ENCODE results near the gene G0S2.

G0S2 gene

DNA sequence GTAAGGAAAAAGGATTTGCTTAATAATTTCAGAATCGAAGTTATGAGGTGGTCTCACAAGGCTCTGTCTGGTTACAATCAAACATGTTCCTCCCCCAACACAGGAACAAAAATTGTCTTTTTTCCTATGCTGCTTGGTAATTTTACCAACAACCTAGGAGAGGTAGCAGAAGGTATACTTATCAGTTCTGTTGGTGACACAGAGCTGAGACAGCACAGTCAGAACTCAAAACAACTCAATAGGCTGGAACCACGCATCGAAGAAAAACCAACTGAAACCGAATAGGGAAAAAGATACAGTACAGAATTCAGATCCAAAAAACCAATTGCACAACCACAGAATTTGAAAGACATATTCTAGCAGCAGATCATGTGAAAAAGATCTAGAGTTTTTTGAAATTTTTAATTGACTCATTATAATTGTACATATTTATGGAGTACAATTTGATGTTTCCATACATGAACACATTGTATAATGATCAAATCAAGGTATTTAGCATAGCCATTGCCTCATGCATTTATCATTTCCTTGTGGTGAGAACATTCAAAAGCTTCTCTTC, 3.8 kb downstream of the G0S2 start:
- no peak for DNase-seq (ENCODE audit: low read depth)
- TF ChIP-seq, protein P1, sequence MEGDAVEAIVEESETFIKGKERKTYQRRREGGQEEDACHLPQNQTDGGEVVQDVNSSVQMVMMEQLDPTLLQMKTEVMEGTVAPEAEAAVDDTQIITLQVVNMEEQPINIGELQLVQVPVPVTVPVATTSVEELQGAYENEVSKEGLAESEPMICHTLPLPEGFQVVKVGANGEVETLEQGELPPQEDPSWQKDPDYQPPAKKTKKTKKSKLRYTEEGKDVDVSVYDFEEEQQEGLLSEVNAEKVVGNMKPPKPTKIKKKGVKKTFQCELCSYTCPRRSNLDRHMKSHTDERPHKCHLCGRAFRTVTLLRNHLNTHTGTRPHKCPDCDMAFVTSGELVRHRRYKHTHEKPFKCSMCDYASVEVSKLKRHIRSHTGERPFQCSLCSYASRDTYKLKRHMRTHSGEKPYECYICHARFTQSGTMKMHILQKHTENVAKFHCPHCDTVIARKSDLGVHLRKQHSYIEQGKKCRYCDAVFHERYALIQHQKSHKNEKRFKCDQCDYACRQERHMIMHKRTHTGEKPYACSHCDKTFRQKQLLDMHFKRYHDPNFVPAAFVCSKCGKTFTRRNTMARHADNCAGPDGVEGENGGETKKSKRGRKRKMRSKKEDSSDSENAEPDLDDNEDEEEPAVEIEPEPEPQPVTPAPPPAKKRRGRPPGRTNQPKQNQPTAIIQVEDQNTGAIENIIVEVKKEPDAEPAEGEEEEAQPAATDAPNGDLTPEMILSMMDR (conservative IDR thresholded peaks at IDR 0.05; ENCODE audit: low read depth, low read length) = no peak

DNA sequence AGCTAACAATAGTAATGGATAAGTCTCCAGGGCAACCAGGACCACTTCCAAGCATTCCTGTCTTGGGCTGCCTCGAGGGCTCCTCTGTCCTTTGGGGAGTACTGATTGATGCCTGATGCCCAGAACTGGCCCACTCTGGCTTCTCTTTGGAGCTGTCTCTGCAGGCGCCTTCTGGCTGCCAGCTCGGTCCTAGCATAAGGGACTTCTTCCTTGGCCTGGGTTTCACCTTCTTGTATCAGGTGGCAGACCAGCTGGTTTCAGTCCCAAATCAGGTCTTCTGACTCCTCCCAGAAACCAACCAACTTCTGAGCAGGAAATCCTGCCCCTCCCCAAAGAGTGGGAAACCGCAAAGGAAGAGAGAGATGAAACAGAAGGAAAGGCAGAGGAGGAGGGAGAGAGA, 10.6 kb downstream of the G0S2 start:
- no peak for DNase-seq (ENCODE audit: low read depth)
- TF ChIP-seq, protein P1 (conservative IDR thresholded peaks at IDR 0.05; ENCODE audit: low read depth, low read length) = no peak
- no peak overlapping the region for H3K4me3 ChIP-seq (ENCODE audit: low read length)

More for the DNA sequence above, 3.8 kb downstream of the G0S2 start:
- no peak overlapping the region for H3K4me3 ChIP-seq (ENCODE audit: low read length)

DNA sequence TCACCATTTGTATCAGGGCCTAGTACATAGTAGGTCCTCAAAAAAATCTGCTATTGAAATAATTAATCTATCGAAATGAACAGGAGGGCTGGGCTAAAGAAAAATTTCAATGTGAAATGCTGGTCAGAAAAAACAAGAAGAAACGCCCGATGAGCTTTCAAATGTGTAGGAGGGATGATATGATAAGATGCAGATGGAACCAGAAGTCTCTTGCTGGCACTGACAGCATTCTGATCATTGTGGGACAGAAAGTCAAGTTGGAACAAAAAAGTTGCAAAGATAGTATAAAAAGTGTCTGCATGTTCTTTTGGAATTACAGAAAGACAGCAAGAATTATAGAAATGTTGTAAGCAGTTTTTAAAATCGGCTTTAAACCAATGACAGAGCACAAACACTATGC, 11.1 kb downstream of the G0S2 start:
- no peak for DNase-seq (ENCODE audit: low read depth)
- no peak overlapping the region for H3K4me3 ChIP-seq (ENCODE audit: low read length)
- TF ChIP-seq, protein P1 (conservative IDR thresholded peaks at IDR 0.05; ENCODE audit: low read depth, low read length) = no peak

DNA sequence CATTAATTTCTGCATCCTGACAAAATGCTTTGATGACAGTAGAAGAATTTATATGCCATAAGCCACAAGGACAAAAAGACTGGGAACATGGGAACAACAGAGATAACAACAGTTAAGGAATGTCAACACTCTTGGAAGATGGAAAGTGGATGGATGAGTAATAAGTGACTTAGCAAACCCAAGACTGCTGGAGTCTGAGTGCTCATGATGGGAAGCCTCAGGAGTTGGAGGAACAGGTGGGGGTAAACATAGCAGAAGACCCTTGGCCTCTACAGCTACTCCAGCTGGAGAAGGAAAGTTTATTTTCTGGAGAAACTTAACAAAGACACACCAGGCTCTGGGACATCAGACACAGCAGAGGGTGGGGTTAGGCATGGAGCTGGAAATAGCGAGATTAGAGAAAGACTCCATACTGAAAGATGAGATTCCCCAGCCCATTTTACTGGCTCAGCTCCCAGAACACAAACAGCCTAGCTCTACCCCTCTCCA, 13.6 kb downstream of the G0S2 start:
- TF ChIP-seq, protein P1 (conservative IDR thresholded peaks at IDR 0.05; ENCODE audit: low read depth, low read length) = no peak
- no peak for DNase-seq (ENCODE audit: low read depth)
- no peak overlapping the region for H3K4me3 ChIP-seq (ENCODE audit: low read length)

DNA sequence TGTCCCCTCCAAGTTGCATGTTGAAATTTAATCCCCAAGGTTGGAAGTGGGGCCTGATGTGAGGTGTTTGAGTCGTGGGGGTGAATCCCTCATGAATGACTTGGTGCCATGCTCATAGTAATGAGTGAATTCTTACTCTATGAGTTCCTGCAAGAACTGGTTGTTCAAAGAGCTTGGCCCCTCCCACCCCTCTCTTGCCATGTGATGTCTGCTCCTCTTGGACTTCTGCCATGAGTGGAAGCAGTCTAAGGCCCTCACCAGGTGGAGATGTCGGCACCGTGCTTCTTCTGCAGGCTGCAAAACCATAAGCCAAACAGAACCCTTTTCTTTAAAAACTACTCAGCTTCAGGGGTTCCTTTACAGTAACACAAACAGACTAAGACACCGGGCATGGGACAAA, 14.3 kb downstream of the G0S2 start:
- DNase-seq (ENCODE audit: low read depth) = no peak
- no peak overlapping the region for H3K4me3 ChIP-seq (ENCODE audit: low read length)
- TF ChIP-seq, protein P1 (conservative IDR thresholded peaks at IDR 0.05; ENCODE audit: low read depth, low read length) = no peak

DNA sequence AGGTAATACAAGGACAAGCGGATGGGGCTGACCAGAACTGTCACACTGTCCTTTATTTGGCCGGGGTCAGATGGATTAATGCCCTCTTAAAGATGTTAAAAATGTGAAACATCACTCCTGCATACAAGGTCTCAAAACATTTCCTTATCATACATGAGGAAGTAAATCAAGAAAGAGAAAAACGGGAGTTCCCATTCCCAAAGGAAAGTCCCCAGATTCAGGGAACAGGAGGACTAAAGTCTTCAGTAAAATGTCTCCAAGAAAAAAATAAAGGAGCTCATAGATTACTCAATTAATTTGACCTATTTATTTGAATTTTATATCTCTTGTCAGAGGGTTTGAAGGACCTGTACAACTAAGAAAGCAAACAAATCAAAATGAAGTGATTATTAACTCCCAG, 16.0 kb downstream of the G0S2 start:
- DNase-seq (ENCODE audit: low read depth) = no peak
- TF ChIP-seq, protein P1 (conservative IDR thresholded peaks at IDR 0.05; ENCODE audit: low read depth, low read length) = no peak

DNA sequence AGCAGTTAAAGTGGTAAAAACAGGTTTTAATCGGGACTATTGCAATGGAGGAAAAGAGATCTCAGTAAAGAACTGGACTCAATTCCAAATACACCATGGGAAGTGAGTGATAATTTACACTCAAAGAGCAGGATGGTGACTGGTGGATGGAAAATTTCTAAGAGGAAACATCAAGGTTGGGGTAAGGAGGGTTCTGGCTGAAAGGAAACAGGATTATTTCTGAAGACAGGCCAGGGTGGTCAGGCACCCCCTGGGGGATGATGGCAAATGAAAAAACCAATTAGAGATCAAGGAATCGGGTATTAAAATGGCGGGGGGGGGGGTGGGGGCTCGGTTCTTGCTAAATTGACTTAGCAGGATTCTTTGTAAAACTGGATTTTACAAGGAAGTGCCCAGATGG, 17.1 kb downstream of the G0S2 start:
- TF ChIP-seq, protein P1 (conservative IDR thresholded peaks at IDR 0.05; ENCODE audit: low read depth, low read length) = no peak
- no peak overlapping the region for H3K4me3 ChIP-seq (ENCODE audit: low read length)
- no peak for DNase-seq (ENCODE audit: low read depth)

More for the DNA sequence above, 16.0 kb downstream of the G0S2 start:
- H3K4me3 ChIP-seq (ENCODE audit: low read length) = no peak overlapping the region

Measured in retinal pigment epithelial cell (primary cell).